AG04450 (cell line): Measurements from ENCODE around the gene SEPTIN10. TPM values are rescaled to one million over a fixed set of nuclear protein-coding genes. Genes with fewer than 3 reads are reported as not detected.

Experiments
- CTCF ChIA-PET: fragments of 300-600, 350-600 bp; formaldehyde crosslinking; extraction: SDS; loops from one replicate; lab custom pipeline; 2022; ENCODE audit warnings: antibody characterized with exemption, inconsistent platforms; lab: Charles Lee
- POLR2A ChIA-PET: fragments of 350-600 bp; formaldehyde crosslinking; extraction: SDS; loops from one replicate; lab custom pipeline; 2021; ENCODE audit warnings: antibody characterized with exemption, inconsistent platforms; lab: Yijun Ruan, JAX
- DNase-seq: peaks from one replicate; pipeline ENCODE4 v3.0.0-alpha.2; 2011; ENCODE audit warnings: low read depth, low spot score
- H3K27ac ChIP-seq: one replicate; pipeline ENCODE4 v1.5.1; 2012; ENCODE audit warnings: low read depth, low read length, control low read depth
- H3K27me3 ChIP-seq: one replicate; pipeline ENCODE4 v1.6.0; 2012; ENCODE audit warnings: low read length; ENCODE audit not compliant: control insufficient read depth, insufficient read depth
- H3K4me3 ChIP-seq: 2 replicates; pipeline ENCODE4 v1.5.1; 2011; ENCODE audit warnings: mild to moderate bottlenecking, low read depth, low read length, control low read depth
- H3K9me3 ChIP-seq: 2 replicates; pipeline ENCODE4 v1.5.1; 2012; ENCODE audit warnings: low read length; ENCODE audit not compliant: control insufficient read depth, insufficient read depth
- CTCF ChIP-seq: IDR thresholded peaks from 2 replicates; pipeline ENCODE4 v1.5.1; 2011; ENCODE audit warnings: low read depth, low read length, control low read depth, inconsistent platforms
- polyA plus RNA-seq: library from polyadenylated mRNA; depleted of rRNA; stranded (reverse); fragments of >200 nt; gene quantifications from 2 replicates; pipeline ENCODE4 v1.2.3, GENCODE V29; 2011

Gene SEPTIN10
- polyA plus RNA-seq, 1 experiment: 105 TPM

- Histone ChIP-seq H3K4me3 (no peak overlapping the region), H3K27me3 (peaks cover 30% of the 10 kb centered on the region), H3K9me3 (peaks cover 2% of the 10 kb centered on the region; the same call in 1 of the 2 replicates), H3K27ac (no peak overlapping the region)
- ChIA-PET POLR2A (no interaction called here), CTCF (interaction anchor here (0.9 to 1.4 kb wide), 2 partner anchors 16 to 209 kb away, joined by 3 to 4 read pairs; no protein-coding TSS in a partner anchor)
- no peak for TF ChIP-seq CTCF
- DNase-seq: no peak
These were observed 87.3 kb downstream of the SEPTIN10 start for GRCh38 chr2:109526442-109526970.

- peaks cover 2% of the 10 kb centered on the region; the same call in 1 of the 2 replicates for H3K9me3 ChIP-seq
- ChIA-PET CTCF (interaction anchor here (1.4 kb wide), 1 partner anchor 16 kb away, joined by 3 read pairs; no protein-coding TSS in a partner anchor), POLR2A (no interaction called here)
- peaks cover 29% of the 10 kb centered on the region for H3K27me3 ChIP-seq
- no peak overlapping the region for H3K27ac ChIP-seq
- no peak for DNase-seq
- TF ChIP-seq CTCF: no peak
- no peak overlapping the region for H3K4me3 ChIP-seq
These were observed 87.9 kb downstream of the SEPTIN10 start for GRCh38 chr2:109525836-109526235.

GRCh38 chr2:109523536-109524361 lies 90.0 kb downstream of the SEPTIN10 start:
- ChIA-PET CTCF (interaction anchor here (0.6 to 0.7 kb wide), 3 partner anchors 185 to 378 kb away, joined by 4 to 7 read pairs (median 5); no protein-coding TSS in a partner anchor), POLR2A (no interaction called here)
- no peak for TF ChIP-seq CTCF
- no peak overlapping the region for H3K27ac ChIP-seq
- peaks cover under 1% of the 10 kb centered on the region; the same call in 1 of the 2 replicates for H3K9me3 ChIP-seq
- H3K4me3 ChIP-seq: no peak overlapping the region
- DNase-seq: no peak
- peaks cover 22% of the 10 kb centered on the region for H3K27me3 ChIP-seq

- Histone ChIP-seq H3K27me3 (peaks cover 22% of the 10 kb centered on the region), H3K4me3 (no peak overlapping the region), H3K27ac (no peak overlapping the region), H3K9me3 (no peaks in the 10 kb centered on the region)
- no peak for TF ChIP-seq CTCF
- ChIA-PET CTCF (interaction anchor here (1.2 to 1.7 kb wide), 2 partner anchors 13 to 23 kb away, joined by 6 to 7 read pairs; no protein-coding TSS in a partner anchor), POLR2A (interaction anchor here (0.8 kb wide), 1 partner anchor 52 kb away, joined by 4 read pairs; no protein-coding TSS in a partner anchor)
- DNase-seq: no peak
These were observed 90.6 kb downstream of the SEPTIN10 start for GRCh38 chr2:109523121-109523520.

GRCh38 chr2:109522063-109522374 lies 91.7 kb downstream of the SEPTIN10 start:
- ChIA-PET CTCF (interaction anchor here (1.2 to 1.7 kb wide), 2 partner anchors 11 to 24 kb away, joined by 6 to 7 read pairs; no protein-coding TSS in a partner anchor), POLR2A (no interaction called here)
- peaks cover 14% of the 10 kb centered on the region for H3K27me3 ChIP-seq
- H3K27ac ChIP-seq: no peak overlapping the region
- no peak overlapping the region for H3K4me3 ChIP-seq
- no peaks in the 10 kb centered on the region for H3K9me3 ChIP-seq
- no peak for TF ChIP-seq CTCF
- no peak for DNase-seq
